NCI-H2196 (cell line): ENCODE results near the gene LIN28B.
"Not testable (repeated sequence)": the region's sequence is repeated elsewhere in the genome, so short reads cannot be mapped to it uniquely, and the experiment has no call there.

Source experiments
- DNase-seq: peaks from one replicate; lab custom pipeline; 2025; ENCODE audit not compliant: unreplicated experiment; lab: John Stamatoyannopoulos, UW

LIN28B gene

DNA sequence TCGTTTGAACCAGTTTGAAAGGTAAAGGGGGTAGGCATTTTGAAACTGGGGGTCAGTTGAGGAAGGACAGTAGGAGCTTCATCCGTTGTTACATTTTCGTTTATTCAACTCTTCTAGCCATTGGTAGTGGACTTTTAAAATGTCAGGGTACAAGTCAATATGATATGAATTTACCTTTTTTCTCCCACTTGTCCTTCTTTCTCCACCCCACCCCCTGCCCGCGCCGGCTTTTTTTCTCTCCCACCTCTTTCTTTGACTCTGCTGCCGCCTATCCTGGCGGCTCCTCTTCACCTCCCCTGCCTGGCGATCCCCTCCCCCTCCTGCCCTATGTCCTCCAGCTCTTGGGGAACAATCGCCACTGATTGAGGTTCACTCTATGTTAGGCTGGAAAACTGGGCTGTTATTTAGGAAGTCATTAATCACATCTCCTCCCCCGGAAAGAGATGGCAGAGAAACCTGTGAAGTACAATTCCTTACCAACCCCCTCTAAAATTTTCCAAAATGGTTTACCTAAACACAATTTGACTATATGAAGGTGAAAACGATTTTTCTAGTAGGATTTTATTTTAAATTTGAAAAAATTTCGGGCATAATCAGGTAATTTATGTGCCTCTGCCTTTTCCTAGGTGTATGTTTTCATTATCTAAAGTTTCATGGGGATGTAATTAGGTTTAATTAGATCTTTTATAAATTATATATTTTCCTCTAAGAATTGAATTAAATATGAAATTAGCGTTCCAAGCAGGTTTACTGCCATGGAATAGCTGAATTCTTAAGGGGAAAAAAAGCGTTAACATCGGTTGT is 778 bp upstream of the LIN28B start:
- DNase-seq = no peak

GRCh38 chr6:104957301-104958177 is 632 bp downstream of the LIN28B start:
- DNase-seq = no peak

- no peak for DNase-seq
Observed at GRCh38 chr6:104958178-104959025, 1.5 kb downstream of the LIN28B start.

DNA sequence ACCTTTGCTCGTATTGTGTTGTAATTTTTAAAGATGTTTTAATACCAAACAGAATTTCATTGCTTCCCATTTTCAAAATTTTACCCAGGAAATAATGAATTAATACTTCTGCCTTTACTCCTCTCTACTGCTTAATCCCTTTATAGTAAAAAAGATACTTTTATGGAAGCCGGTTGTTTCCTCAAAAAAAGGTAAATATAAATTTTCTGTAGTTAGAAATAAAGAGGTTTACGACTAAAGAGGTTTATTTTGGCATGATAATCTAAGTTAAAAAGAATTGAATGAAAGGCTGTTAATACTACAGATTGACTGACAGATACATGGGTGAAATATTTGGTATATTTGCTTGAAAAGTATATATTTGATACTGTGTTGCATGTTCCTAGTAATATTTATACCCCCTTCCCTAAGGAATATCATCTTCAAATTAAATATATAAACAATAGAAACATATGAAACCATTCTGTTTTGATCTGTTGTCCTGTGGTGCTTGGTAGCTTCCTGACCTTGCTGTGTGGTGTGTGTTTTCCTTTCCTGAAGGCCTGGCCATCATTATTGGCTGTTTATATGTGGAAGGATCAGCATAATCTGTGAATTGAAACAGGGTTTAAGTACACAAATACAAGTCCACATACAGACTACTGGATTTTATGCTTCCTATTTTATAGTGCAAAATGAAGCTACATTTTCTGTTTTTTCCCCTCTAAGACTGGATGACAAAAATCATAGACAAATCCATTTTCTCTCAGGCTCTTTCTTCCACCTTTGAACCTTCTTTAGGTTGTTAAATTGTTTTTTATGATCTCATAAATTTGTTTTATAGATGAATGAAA is 2.3 kb downstream of the LIN28B start:
- DNase-seq = no peak

GRCh38 chr6:104969108-104969507 is 12.2 kb downstream of the LIN28B start:
- no peak for DNase-seq

- no peak for DNase-seq
Observed at GRCh38 chr6:104969785-104970581, 13.1 kb downstream of the LIN28B start.

DNA sequence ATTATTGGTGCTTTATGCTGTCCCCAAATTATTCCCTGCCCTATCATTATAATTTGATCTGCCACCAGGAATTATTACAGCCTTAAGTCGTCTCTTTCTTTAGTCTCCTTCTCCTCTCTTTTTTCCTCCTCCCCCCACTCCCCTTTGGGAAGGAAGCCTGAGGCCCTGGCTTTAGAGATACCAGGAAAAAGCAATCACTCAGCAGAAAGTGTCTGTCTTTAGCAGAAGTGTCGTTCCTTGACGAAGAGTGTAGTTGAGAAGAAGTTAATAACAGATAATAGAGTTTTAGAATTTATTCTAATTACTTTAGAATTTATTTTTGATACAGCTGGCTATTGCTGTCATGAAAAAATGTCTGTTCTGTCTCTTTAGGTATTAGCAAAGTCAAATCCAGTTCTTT is 16.5 kb downstream of the LIN28B start:
- DNase-seq = no peak

GRCh38 chr6:104983296-104983695 is 26.4 kb downstream of the LIN28B start:
- DNase-seq = no peak

DNA sequence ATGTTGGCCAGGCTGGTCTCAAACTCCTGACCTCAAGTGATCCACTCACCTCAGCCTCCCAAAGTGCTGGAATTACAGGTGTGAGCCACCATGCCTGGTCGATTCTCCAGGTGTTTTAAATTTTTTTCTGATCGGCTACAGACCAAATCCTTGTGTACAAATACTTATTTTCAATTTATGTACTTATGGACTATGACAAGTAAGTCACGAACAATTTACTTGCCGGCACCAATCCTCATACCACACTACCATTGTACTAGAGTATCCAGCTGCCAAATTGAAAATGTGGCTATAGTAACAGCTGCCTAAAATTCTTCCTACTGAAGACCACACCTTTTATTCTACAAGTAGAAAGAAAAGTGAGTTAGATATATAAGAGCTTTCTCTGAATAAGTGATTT is 26.9 kb downstream of the LIN28B start:
- no peak for DNase-seq

DNA sequence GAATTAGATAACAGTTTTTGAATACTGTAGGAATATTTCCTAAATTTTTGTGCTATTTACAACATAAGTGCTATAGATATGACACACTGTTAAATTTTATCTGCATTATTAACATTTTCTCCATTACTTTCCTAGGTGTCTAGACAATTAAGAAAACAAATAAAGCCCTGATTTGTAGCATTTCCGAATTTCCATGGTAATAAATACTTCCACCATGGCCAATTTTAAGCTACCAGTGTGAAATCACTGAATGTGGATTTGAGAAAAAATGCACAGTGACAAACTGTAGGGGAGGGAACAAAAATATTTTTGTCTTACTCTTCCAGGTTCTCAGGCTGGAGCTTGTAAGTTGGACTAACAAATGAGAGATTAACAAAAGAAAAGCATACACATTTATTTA is 27.9 kb downstream of the LIN28B start:
- DNase-seq = no peak

- not testable (repeated sequence) for DNase-seq
Observed at GRCh38 chr6:104985875-104986274, 29.0 kb downstream of the LIN28B start.

DNA sequence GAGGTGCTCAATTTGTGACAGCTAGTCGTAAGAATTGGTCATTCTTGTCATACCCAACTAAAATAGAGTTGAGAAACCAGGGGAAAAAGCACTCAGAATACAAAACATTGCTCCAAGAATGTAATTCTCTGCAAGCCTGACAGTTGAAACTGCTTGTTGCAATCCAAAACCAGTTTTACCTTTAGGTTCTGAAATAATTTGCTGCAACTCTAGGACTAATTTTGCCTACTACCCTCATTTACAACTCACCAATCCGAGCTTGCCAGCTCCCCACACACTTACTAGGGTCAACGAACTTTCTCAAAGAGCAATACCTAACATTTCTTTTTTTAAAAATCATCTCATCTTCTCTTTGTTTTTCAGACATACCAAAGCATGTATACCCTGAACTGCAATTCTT is 29.7 kb downstream of the LIN28B start:
- no peak for DNase-seq

DNA sequence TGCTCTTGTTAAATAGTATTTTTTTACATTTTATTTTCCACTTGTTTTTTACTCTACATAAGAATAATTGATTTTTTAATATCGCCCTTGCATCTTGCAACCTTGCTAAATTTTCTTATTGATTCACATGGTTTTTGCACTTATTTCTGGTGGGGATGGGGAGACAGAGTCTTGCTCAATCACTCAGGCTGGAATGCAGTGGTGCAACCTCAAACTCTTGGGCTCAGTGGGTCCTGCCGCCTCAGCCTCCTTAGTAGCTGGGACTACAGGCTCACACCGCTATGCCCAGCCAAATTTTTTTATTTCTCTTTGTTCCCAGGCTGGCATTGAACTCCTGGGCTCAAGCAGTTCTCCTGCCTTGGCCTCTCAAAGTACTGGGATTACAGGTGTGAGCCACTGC is 30.3 kb downstream of the LIN28B start:
- DNase-seq = no peak

GRCh38 chr6:104990085-104990484 is 33.2 kb downstream of the LIN28B start:
- DNase-seq = no peak

DNA sequence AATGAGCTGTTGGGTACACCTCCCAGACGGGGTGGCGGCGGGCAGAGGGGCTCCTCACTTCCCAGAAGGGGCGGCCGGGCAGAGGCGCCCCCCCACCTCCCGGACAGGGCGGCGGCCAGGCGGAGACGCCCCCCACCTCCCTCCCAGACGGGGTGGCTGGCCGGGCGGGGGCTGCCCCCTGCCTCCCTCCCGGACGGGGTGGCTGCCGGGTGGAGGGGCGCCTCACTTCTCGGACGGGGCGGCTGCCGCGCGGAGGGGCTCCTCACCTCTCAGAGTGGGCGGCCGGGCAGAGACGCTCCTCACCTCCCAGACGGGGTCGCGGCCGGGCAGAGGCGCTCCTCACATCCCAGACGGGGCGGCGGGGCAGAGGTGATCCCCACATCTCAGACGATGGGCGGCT is 34.2 kb downstream of the LIN28B start:
- DNase-seq = not testable (repeated sequence)

GRCh38 chr6:104993576-104993975 is 36.7 kb downstream of the LIN28B start:
- not testable (repeated sequence) for DNase-seq

DNA sequence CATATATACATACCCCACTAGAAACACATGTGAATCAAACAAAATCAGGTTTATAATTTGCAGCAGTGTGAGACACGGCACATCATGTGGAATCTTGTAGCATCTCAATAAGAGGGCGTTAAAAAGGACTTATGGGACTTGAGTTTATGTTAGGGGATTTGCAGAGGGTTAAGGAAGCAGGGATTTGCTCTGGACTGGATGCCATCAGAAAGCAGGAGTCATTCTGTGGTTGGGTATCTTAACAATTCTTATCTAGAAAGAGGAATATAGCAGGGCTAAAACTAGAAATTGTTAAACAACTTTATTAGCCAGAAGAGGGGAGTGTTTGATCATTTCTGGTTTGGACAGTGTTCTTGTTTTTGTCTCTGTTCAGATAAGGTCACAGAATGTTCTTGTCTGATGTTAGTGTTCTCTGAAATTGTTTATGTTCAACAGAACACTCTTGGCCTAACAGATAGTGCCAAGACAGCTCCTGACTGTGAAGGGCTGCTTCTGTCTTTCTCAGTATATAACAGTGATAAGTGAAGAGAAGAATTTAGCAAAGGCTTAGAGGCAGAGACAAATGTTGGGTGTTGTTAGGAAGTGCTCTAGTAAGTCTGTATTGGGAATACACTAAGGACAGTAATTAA is 39.2 kb downstream of the LIN28B start:
- DNase-seq = no peak

GRCh38 chr6:105001063-105001462 is 44.2 kb downstream of the LIN28B start:
- no peak for DNase-seq

DNA sequence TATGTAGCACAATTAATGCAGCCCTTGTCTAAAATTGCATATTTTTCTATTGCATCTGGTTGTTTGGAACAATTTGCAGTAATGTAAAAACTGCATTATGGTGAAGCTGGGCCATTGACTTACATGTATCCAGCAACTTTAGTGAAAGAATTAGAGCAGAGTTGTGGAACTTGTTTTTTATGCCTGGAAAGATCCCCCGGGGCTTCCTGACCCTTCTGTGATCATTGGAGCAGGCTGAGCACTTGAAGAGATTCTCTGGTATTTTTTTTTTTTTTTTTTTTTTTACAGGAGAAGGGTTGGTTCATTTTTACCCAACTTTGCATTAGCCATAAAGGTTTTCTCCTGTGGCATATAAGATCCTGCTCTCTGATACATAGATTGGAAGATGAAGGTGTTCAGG is 45.0 kb downstream of the LIN28B start:
- DNase-seq = no peak
